ENCODE measurements around the gene UBA52.

DNA sequence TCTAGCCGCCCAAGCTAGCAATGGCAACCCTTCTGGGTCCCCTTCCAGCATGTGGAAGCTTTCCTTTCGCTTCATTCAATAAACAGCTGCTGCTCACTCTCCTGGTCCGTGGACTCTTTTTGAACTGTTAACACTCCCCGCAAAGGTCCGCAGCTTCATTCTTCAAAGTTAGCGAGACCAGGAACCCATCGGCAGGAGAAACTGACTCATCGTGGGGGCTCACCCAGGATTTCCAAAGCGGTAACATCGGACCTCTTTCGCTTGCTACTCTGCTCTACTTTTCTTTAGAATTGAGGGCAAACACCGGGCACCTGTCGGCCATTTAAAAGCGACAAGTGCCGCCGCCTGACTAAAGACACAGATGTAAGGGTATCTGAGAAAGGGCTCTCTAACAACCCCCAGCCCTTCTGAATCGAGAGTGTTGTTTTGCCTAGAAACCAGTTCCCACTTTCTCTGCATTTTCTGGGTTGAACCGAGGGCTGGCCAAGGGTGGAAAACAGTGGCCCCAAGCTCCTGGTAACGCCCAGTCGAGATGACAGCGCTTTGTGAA, 5.8 kb downstream of the UBA52 start:
- TF ChIP-seq POLR2A (IDR thresholded peaks at IDR 0.05), result no peak
- TF ChIP-seq, protein P1, sequence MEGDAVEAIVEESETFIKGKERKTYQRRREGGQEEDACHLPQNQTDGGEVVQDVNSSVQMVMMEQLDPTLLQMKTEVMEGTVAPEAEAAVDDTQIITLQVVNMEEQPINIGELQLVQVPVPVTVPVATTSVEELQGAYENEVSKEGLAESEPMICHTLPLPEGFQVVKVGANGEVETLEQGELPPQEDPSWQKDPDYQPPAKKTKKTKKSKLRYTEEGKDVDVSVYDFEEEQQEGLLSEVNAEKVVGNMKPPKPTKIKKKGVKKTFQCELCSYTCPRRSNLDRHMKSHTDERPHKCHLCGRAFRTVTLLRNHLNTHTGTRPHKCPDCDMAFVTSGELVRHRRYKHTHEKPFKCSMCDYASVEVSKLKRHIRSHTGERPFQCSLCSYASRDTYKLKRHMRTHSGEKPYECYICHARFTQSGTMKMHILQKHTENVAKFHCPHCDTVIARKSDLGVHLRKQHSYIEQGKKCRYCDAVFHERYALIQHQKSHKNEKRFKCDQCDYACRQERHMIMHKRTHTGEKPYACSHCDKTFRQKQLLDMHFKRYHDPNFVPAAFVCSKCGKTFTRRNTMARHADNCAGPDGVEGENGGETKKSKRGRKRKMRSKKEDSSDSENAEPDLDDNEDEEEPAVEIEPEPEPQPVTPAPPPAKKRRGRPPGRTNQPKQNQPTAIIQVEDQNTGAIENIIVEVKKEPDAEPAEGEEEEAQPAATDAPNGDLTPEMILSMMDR (IDR thresholded peaks at IDR 0.05), result no peak

Measured in breast epithelium (tissue), 3 donors.